ENCODE data around the gene DDX54. TPM values are rescaled to one million over a fixed set of nuclear protein-coding genes. Genes with fewer than 3 reads are reported as not detected.

The DDX54 gene
- total and polyA plus RNA-seq, 2 of the 8 experiments (the other 6 are each of a cell fraction or from before 2014, with no cell fraction given), result 64.9 to 113 TPM

- H3K18ac ChIP-seq (ENCODE audit: extremely low read depth, low read length), result no peak overlapping the region
- no peak overlapping the region for H3K23ac ChIP-seq (ENCODE audit: insufficient read length)
- TF ChIP-seq SIX5 (IDR thresholded peaks at IDR 0.05; ENCODE audit: low read depth, low read length) (no peak), SP2 (IDR thresholded peaks at IDR 0.05; ENCODE audit: low read length) (no peak)
- FAIRE-seq (no peak), DNase-seq (ENCODE audit: low read depth in 1 of 2, low spot score in 2 of 2) (no peak)
- 92% methylated on average over 11 of the region's 12 CpGs; no CpG with 5 or more reads in 1 of the 2 experiments for WGBS, 2 experiments (ENCODE audit: extremely low coverage in 1 of 2, insufficient coverage in 1 of 2, insufficient read length in 1 of 2, insufficient replicate concordance in 2 of 2, low coverage in 1 of 2, low lambda C conversion rate in 2 of 2, missing lambda C conversion rate in 1 of 2)
- H3K9me3 ChIP-seq (ENCODE audit: insufficient read depth in 2 of 2, low read depth in 1 of 2, low read length in 1 of 2), result no peaks in the 10 kb centered on the region
- no peak overlapping the region for H2BK5ac ChIP-seq (ENCODE audit: low read depth, low read length)
- no peak overlapping the region for H4K91ac ChIP-seq (replicated peaks; ENCODE audit: insufficient read length, low read length)
- no peak overlapping the region for H3K56ac ChIP-seq (replicated peaks; ENCODE audit: insufficient read length, low read depth, low read length)
- H4K5ac ChIP-seq (ENCODE audit: insufficient read length, low read depth, low read length), result no peak overlapping the region
- H3K9ac ChIP-seq (replicated peaks in 1 of 4; ENCODE audit: extremely low read depth in 1 of 4, low read depth in 3 of 4, low read length in 3 of 4), result no peak overlapping the region
- no peaks in the 10 kb centered on the region for H4K20me1 ChIP-seq (replicated peaks in 1 of 2; ENCODE audit: control insufficient read depth in 1 of 2, insufficient read depth in 2 of 2, low read length in 2 of 2)
- H2BK12ac ChIP-seq (ENCODE audit: low read depth, low read length), result no peak overlapping the region
- no peaks in the 10 kb centered on the region for H3K79me1 ChIP-seq (ENCODE audit: low read depth, low read length)
- H2AK5ac ChIP-seq (ENCODE audit: low read depth, low read length), result no peak overlapping the region
- ChIA-PET CTCF (ENCODE audit: partially characterized antibody) (interaction anchor here (1.0 to 1.2 kb wide), 5 partner anchors 23 to 115 kb away, joined by 3 to 5 read pairs (median 3); no protein-coding TSS in a partner anchor), POLR2A (ENCODE audit: partially characterized antibody) (interaction anchor here (0.6 to 6.8 kb wide), 6 partner anchors 11 to 126 kb away, joined by 3 to 31 read pairs (median 5); partner anchors contain the start of genes DDX54, RITA1 and TPCN1)
- H3K27me3 ChIP-seq (replicated peaks in 1 of 4; ENCODE audit: control insufficient read depth in 3 of 4, extremely low read depth in 1 of 4, insufficient read depth in 3 of 4, low read length in 3 of 4), result no peaks in the 10 kb centered on the region
- no peak overlapping the region for H3K4me2 ChIP-seq (ENCODE audit: insufficient read depth in 1 of 2, low read depth in 2 of 2, low read length in 2 of 2)
- no peaks in the 10 kb centered on the region for H3K36me3 ChIP-seq (ENCODE audit: control insufficient read depth in 2 of 4, insufficient read depth in 4 of 4, low read length in 3 of 4)
- H2BK20ac ChIP-seq (ENCODE audit: low read length), result no peak overlapping the region
- H2AFZ ChIP-seq (ENCODE audit: low read length), result no peak overlapping the region
- H3K79me2 ChIP-seq (ENCODE audit: control insufficient read depth in 1 of 2, insufficient read depth in 2 of 2, low read length in 2 of 2), result no peaks in the 10 kb centered on the region
- H3K4me1 ChIP-seq (replicated peaks in 1 of 4; ENCODE audit: control insufficient read depth in 3 of 4, insufficient read depth in 4 of 4, low read length in 3 of 4), result peaks cover 0 to 2% (median 0%) of the 10 kb centered on the region in 4 experiments; a peak in 1 of 7 replicates
- no peak overlapping the region for H2BK15ac ChIP-seq (ENCODE audit: low read length)
- H3K27ac ChIP-seq (ENCODE audit: low read depth, low read length), result no peak overlapping the region; the same call in 1 of the 2 replicates
- no peak overlapping the region for H3K14ac ChIP-seq (ENCODE audit: insufficient read length)
- H4K8ac ChIP-seq (ENCODE audit: extremely low read depth, insufficient read depth, low read length), result no peak overlapping the region
- H3K4me3 ChIP-seq (ENCODE audit: extremely low read depth in 1 of 4, insufficient read depth in 2 of 4, low read depth in 3 of 4, low read length in 4 of 4), result no peak overlapping the region
- no peak overlapping the region for H3K4ac ChIP-seq (replicated peaks; ENCODE audit: insufficient read length, low read depth, low read length)
- no peaks in the 10 kb centered on the region for H3K23me2 ChIP-seq (ENCODE audit: low read depth, low read length)
- H2BK120ac ChIP-seq (replicated peaks; ENCODE audit: low read depth, low read length), result no peak overlapping the region
These were observed 14.9 kb upstream of the DDX54 start for GRCh38 chr12:113200021-113200797.
